Measurements from ENCODE around the gene SMCO4.

DNA sequence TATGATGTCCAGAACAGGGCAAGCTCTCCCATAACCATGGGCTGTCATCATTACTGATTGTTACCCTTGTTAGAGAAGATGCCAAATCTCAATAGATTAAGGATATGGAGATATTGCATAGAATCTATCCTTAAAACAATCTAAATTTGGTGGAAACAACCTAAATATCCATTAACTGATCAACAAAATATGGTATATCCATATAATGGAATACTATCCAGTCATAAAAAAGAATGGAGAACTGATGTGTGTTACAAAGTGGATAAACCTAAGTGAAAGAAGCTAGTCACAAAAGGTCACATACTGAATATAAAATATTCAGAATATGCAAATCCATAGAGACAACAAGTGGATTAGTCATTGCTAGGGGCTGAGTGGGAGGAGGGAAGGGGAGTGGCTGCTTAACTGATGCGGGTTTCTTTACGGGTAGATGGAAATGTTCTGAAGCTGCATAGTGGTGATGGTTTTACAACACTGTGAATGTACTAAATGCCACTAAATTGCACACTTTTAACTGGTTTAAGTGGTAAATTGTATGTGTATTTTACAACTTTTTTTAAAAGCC lies 36.1 kb upstream of the SMCO4 start:
- no peak for TF ChIP-seq EZH2 (IDR thresholded peaks at IDR 0.05; ENCODE audit: low read length, missing control alignments)
- TF ChIP-seq, protein P1, sequence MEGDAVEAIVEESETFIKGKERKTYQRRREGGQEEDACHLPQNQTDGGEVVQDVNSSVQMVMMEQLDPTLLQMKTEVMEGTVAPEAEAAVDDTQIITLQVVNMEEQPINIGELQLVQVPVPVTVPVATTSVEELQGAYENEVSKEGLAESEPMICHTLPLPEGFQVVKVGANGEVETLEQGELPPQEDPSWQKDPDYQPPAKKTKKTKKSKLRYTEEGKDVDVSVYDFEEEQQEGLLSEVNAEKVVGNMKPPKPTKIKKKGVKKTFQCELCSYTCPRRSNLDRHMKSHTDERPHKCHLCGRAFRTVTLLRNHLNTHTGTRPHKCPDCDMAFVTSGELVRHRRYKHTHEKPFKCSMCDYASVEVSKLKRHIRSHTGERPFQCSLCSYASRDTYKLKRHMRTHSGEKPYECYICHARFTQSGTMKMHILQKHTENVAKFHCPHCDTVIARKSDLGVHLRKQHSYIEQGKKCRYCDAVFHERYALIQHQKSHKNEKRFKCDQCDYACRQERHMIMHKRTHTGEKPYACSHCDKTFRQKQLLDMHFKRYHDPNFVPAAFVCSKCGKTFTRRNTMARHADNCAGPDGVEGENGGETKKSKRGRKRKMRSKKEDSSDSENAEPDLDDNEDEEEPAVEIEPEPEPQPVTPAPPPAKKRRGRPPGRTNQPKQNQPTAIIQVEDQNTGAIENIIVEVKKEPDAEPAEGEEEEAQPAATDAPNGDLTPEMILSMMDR (conservative IDR thresholded peaks at IDR 0.05 in 1 of 2, IDR thresholded peaks at IDR 0.05 in 1 of 2; ENCODE audit: low read depth in 1 of 2, low read length in 2 of 2): no peak
